H1 (cell line): Measurements from ENCODE around the gene TLNRD1. TPM values are rescaled to one million over a fixed set of nuclear protein-coding genes. Genes with fewer than 3 reads are reported as not detected.

Experiments used
- ATF2 ChIP-seq: IDR thresholded peaks from 2 replicates; pipeline ENCODE4 v1.6.1; 2012; ENCODE audit warnings: low read length, inconsistent platforms
- ATF3 ChIP-seq: IDR thresholded peaks from 2 replicates; pipeline ENCODE4 v1.6.1; 2011; ENCODE audit warnings: low read depth, mild to moderate bottlenecking, low read length; ENCODE audit not compliant: insufficient read depth
- CHD1 ChIP-seq: IDR thresholded peaks from 2 replicates; pipeline ENCODE4 v1.6.1; 2012; ENCODE audit warnings: low read depth, low read length, improper control_type of control experiment
- CHD7 ChIP-seq: fragments of 300-600 bp; sonication (generic); IDR thresholded peaks from 2 replicates; pipeline ENCODE4 v1.7.1; 2012; ENCODE audit warnings: low read length, moderate library complexity, mild to moderate bottlenecking, inconsistent platforms; ENCODE audit not compliant: insufficient replicate concordance
- GABPA ChIP-seq: IDR thresholded peaks from 2 replicates; pipeline ENCODE4 v1.6.1; 2011; ENCODE audit warnings: mild to moderate bottlenecking, low read length, moderate library complexity, borderline replicate concordance; ENCODE audit not compliant: insufficient read depth
- KDM1A ChIP-seq: fragments of 200-600, 300-600 bp; sonication (generic); IDR thresholded peaks from 2 replicates; pipeline ENCODE4 v1.7.1; 2016; ENCODE audit warnings: mild to moderate bottlenecking, low read length, borderline replicate concordance
- KDM5A ChIP-seq: fragments of 200-600 bp; IDR thresholded peaks from 2 replicates; pipeline ENCODE4 v1.7.1; 2012; ENCODE audit warnings: mild to moderate bottlenecking, low read length, inconsistent platforms, mixed read lengths
- NRF1 ChIP-seq: IDR thresholded peaks from 2 replicates; pipeline ENCODE4 v1.6.1; 2011; ENCODE audit warnings: mild to moderate bottlenecking, low read depth, low read length, improper control_type of control experiment
- RBBP5 ChIP-seq: IDR thresholded peaks from 2 replicates; pipeline ENCODE4 v1.7.1; 2012; ENCODE audit warnings: low read depth, mild to moderate bottlenecking, inconsistent platforms, low read length, moderate library complexity, borderline replicate concordance
- polyA plus RNA-seq, 7 experiments: library from polyadenylated mRNA; depleted of rRNA in 3 of 7; stranded (reverse) in 5 of 7; unstranded in 2 of 7; fragments of >200 nt in 5 of 7; fragments of 200-250 nt in 2 of 7; gene quantifications; 1 replicate in 5 of 7; 2 replicates in 1 of 7; 4 replicates in 1 of 7; pipeline versions ENCODE4 v1.2.1 to v1.2.3, GENCODE V29; 2011 to 2013; ENCODE audit warnings: missing spikeins in 2 of 7, mixed read lengths in 2 of 7
- total RNA-seq: library from RNA; stranded (reverse); fragmentation: NEBNext Ultra II Directional; extraction: Animal tissue kit (Norgen Biotek cat#: 25700); gene quantifications from 2 replicates; pipeline ENCODE4 v1.2.1, GENCODE V29; 2021

The TLNRD1 gene
- total and polyA plus RNA-seq, 2 of the 8 experiments (the other 6 are each of a cell fraction or from before 2014, with no cell fraction given): 12.2 to 20.5 TPM

- no peak for TF ChIP-seq CHD7
- TF ChIP-seq ATF3: no peak
- TF ChIP-seq GABPA: no peak
- no peak for TF ChIP-seq KDM1A
- TF ChIP-seq CHD1: no peak
- TF ChIP-seq RBBP5: no peak
- TF ChIP-seq NRF1: no peak
- no peak for TF ChIP-seq KDM5A
- TF ChIP-seq ATF2: no peak
Observed at GRCh38 chr15:80967991-80968510, 32.7 kb upstream of the TLNRD1 start (continued).
